ENCODE data around the gene DDX21. TPM values are rescaled to one million over a fixed set of nuclear protein-coding genes. Genes with fewer than 3 reads are reported as not detected.
"Not testable (repeated sequence)": the region's sequence is repeated elsewhere in the genome, so short reads cannot be mapped to it uniquely, and the experiment has no call there.

Gene DDX21
- total RNA-seq, 2 experiments from 2014 or later, result 63.8 to 65.1 TPM

DNA sequence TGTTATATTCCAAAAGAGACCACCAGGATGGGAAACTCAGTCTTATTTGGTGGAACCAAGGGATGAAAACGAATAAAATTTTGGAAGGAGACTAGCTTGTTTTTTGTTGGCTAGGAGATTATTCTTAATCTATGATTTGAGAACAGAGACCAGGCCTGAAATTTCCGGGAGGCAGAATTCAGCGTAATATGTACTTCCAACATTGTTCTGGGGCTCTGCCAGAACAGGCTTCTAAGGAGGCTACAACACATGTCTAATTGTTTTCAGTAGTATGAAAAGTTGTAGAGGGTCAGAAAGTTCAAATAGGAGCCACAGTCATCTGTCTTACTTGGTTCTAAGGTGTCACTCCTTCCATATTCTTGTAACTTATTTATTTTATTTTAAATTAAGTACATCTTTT lies 1.7 kb downstream of the DDX21 start:
- Mint-ChIP-seq H3K9me3 (no peaks in the 10 kb centered on the region), H3K27me3 (no peaks in the 10 kb centered on the region), H3K4me3 (peak overlapping the region; percentile 94), H3K27ac (peak overlapping the region; percentile 97), H3K4me1 (peaks cover 34% of the 10 kb centered on the region), H3K36me3 (peaks cover 24% of the 10 kb centered on the region)
- POLR2A ChIA-PET, result no interaction called here
- ATAC-seq (ENCODE audit: low read depth) (no peak), DNase-seq (no peak)

DNA sequence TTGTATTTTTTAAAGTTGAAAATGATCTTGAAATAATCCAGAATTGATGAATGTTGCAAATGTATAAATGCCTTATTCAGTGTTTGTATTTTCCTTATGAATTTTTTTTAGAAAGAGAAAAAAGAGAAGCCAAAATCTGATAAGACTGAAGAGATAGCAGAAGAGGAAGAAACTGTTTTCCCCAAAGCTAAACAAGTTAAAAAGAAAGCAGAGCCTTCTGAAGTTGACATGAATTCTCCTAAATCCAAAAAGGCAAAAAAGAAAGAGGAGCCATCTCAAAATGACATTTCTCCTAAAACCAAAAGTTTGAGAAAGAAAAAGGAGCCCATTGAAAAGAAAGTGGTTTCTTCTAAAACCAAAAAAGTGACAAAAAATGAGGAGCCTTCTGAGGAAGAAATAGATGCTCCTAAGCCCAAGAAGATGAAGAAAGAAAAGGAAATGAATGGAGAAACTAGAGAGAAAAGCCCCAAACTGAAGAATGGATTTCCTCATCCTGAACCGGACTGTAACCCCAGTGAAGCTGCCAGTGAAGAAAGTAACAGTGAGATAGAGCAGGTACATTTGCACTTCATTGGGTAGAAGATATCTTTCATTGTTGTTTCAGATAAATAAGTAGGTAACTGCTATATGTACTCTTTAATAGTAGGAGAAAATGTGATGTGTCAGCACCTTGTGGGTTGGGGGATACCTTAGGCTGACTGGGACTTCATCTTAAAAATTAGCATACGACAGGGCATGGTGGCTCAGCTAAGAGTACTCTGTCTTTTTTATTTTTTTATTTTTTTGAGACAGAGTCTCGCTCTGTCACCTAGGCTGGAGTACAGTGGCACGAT lies 3.9 kb downstream of the DDX21 start:
- H3K36me3 Mint-ChIP-seq, result peaks cover 34% of the 10 kb centered on the region
- peaks cover 32% of the 10 kb centered on the region for H3K4me1 Mint-ChIP-seq
- H3K27ac Mint-ChIP-seq, result peak overlapping the region; percentile 78
- POLR2A ChIA-PET, result interaction anchor here (0.7 kb wide), 1 partner anchor 900 kb away, joined by 3 read pairs; no protein-coding TSS in a partner anchor
- no peaks in the 10 kb centered on the region for H3K27me3 Mint-ChIP-seq
- H3K4me3 Mint-ChIP-seq, result no peak overlapping the region
- H3K9me3 Mint-ChIP-seq, result no peaks in the 10 kb centered on the region
- DNase-seq (no peak), ATAC-seq (ENCODE audit: low read depth) (no peak)

DNA sequence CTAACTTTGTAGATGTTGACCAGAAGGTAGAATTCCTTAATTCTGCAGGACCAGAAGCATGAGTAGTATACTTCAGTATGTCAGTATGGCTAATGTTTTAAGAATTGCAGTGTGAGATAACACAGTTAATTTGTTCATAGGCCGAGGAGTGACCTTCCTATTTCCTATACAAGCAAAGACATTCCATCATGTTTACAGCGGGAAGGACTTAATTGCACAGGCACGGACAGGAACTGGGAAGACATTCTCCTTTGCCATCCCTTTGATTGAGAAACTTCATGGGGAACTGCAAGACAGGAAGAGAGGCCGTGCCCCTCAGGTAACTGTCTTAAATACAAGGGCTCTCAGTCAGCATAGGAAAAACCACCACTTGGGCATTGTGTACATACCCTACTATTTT lies 7.2 kb downstream of the DDX21 start:
- H3K27ac Mint-ChIP-seq, result no peak overlapping the region

DNA sequence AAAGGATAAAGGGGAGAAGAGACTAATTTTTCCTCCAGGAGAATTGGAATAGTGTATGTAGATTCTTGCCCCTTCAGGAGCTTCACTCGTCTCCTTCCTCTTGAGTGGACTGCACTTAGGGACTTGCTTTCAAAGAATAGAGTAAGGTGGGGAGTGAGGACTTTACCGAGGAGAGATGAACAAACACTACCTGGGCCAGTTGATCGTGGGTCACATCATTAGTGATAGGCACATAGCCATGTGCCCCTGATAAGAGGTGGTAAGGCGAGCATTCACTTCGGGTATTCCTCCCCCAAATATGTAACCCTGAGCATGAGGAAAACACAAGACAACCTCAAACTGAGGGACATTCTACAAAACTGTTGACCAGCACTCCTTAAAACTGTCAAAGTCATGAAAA lies 18.0 kb downstream of the DDX21 start:
- H3K4me1 Mint-ChIP-seq, result peaks cover 19% of the 10 kb centered on the region
- POLR2A ChIA-PET, result no interaction called here
- H3K36me3 Mint-ChIP-seq, result peaks cover 29% of the 10 kb centered on the region
- H3K4me3 Mint-ChIP-seq, result no peak overlapping the region
- no peak overlapping the region for H3K27ac Mint-ChIP-seq
- DNase-seq (no peak), ATAC-seq (ENCODE audit: low read depth) (no peak)
- no peaks in the 10 kb centered on the region for H3K27me3 Mint-ChIP-seq
- H3K9me3 Mint-ChIP-seq, result no peaks in the 10 kb centered on the region

More for the DNA sequence above, 7.2 kb downstream of the DDX21 start:
- Mint-ChIP-seq H3K4me3 (no peak overlapping the region), H3K4me1 (peaks cover 23% of the 10 kb centered on the region), H3K36me3 (peaks cover 50% of the 10 kb centered on the region), H3K27me3 (no peaks in the 10 kb centered on the region), H3K9me3 (no peaks in the 10 kb centered on the region)
- no peak for DNase-seq
- ATAC-seq (ENCODE audit: low read depth), result no peak
- POLR2A ChIA-PET, result no interaction called here

DNA sequence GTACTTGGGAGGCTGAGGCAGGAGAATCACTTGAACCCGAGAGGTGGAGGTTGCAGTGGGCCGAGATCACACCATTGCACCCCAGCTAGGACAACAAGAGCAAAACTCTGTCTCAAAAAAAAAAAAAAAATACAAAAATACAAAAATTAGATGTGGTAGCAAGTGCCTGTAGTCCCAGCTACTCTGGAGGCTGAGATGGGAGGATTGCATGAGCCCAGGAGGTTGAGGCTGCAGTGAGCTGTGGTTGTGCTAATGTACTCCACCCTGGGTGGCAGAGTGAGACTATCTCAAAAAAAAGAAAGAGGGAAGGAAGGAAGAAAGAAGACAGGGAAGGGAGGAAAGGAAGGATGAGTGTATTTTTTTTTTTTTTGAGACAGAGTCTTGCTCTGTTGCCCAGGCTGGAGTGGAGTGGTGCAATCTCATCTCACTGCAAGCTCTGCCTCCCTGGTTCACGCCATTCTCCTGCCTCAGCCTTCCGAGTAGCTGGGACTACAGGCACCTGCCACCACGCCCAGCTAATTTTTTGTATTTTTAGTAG lies 20.0 kb downstream of the DDX21 start:
- POLR2A ChIA-PET; H3K9me3 Mint-ChIP-seq; ATAC-seq (ENCODE audit: low read depth); H3K27me3 Mint-ChIP-seq; H3K27ac Mint-ChIP-seq; H3K4me3 Mint-ChIP-seq; DNase-seq: not testable (repeated sequence)
- Mint-ChIP-seq H3K4me1 (peaks cover 11% of the 10 kb centered on the region), H3K36me3 (peaks cover 31% of the 10 kb centered on the region)

DNA sequence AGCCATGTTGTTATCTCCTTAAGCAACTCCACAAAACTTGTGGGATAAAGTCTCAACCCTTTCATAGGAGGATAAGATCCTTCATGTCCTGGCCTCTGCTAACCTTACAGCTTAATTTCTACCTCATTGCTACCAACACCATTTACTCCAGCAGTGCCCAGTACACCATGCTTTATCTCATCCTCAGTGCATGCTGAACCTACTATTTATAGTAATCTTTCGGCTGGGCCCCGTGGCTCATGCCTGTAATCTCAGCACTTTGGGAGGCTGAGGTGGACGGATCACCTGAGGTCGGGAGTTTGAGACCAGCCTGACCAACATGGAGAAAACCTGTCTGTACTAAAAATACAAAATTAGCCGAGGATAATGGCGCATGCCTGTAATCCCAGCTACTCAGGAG lies 23.8 kb downstream of the DDX21 start:
- DNase-seq; H3K4me3 Mint-ChIP-seq; ATAC-seq (ENCODE audit: low read depth); H3K27ac Mint-ChIP-seq; POLR2A ChIA-PET; H3K27me3 Mint-ChIP-seq; H3K9me3 Mint-ChIP-seq: not testable (repeated sequence)
- Mint-ChIP-seq H3K36me3 (peaks cover 30% of the 10 kb centered on the region), H3K4me1 (peaks cover 11% of the 10 kb centered on the region)

DNA sequence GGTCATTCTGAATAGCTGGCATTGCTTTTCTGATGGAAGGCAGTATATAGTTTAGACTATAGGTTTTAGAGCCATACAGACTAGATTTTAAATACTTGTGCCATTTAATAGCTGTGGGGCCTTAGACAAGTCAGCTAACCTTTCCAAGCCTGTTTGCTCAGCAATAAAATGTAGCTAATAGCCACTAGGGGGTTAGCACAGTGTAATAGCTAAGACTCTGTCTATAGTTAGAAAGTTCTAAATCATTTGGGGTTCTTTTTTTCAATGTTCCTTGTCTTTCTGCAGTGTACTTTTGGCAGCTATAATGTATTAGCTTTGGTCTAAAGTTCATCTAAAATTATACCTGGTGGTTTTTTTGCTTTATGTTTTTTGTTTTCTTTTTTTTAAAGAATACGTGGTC lies 25.1 kb downstream of the DDX21 start:
- Mint-ChIP-seq H3K4me1 (peaks cover 11% of the 10 kb centered on the region), H3K36me3 (peaks cover 27% of the 10 kb centered on the region), H3K27ac (no peak overlapping the region), H3K9me3 (no peaks in the 10 kb centered on the region), H3K27me3 (no peaks in the 10 kb centered on the region), H3K4me3 (no peak overlapping the region)
- ATAC-seq (ENCODE audit: low read depth) (no peak), DNase-seq (no peak)
- POLR2A ChIA-PET, result no interaction called here

DNA sequence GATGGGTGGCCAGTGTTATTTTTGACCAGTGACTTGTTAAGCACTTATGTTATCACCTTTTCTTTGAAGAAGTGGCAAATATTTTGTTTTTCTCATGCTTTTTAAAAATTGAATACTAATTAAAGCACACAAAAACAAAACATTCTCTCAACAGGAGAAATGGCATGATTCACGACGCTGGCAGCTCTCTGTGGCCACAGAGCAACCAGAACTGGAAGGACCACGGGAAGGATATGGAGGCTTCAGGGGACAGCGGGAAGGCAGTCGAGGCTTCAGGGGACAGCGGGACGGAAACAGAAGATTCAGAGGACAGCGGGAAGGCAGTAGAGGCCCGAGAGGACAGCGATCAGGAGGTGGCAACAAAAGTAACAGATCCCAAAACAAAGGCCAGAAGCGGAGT lies 26.4 kb downstream of the DDX21 start:
- Mint-ChIP-seq H3K4me1 (peaks cover 11% of the 10 kb centered on the region), H3K27me3 (no peaks in the 10 kb centered on the region), H3K36me3 (peaks cover 25% of the 10 kb centered on the region), H3K27ac (no peak overlapping the region), H3K9me3 (no peaks in the 10 kb centered on the region), H3K4me3 (no peak overlapping the region)
- ATAC-seq (ENCODE audit: low read depth) (no peak), DNase-seq (no peak)
- POLR2A ChIA-PET, result no interaction called here

DNA sequence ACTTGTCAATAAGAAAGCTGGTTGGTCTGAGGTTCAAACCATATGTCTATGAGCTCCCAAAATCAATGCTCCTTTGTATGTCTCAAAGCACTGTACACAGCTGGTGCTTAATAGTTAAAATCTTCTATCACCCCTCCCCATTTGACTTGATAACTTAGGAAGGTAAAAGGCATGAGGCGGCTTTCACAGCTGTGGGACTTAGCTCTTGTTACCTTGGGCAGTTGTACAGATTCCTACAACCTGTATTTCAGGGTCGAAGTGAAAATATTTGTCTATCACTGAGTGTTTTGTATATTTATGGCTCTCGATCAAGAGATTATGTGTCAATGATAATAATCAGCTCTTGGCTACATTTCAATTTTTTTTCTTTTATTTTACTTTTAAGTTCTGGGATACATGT lies 31.6 kb downstream of the DDX21 start:
- Mint-ChIP-seq H3K4me1 (peaks cover 21% of the 10 kb centered on the region), H3K4me3 (peak overlapping the region; percentile 95), H3K27ac (no peak overlapping the region), H3K9me3 (no peaks in the 10 kb centered on the region), H3K27me3 (no peaks in the 10 kb centered on the region), H3K36me3 (peaks cover 14% of the 10 kb centered on the region)
- ATAC-seq (ENCODE audit: low read depth) (no peak), DNase-seq (no peak)
- POLR2A ChIA-PET, result interaction anchor here (0.5 to 1.5 kb wide), 3 partner anchors 17 to 520 kb away, joined by 3 to 7 read pairs (median 7); partner anchors contain the start of gene DDX21

DNA sequence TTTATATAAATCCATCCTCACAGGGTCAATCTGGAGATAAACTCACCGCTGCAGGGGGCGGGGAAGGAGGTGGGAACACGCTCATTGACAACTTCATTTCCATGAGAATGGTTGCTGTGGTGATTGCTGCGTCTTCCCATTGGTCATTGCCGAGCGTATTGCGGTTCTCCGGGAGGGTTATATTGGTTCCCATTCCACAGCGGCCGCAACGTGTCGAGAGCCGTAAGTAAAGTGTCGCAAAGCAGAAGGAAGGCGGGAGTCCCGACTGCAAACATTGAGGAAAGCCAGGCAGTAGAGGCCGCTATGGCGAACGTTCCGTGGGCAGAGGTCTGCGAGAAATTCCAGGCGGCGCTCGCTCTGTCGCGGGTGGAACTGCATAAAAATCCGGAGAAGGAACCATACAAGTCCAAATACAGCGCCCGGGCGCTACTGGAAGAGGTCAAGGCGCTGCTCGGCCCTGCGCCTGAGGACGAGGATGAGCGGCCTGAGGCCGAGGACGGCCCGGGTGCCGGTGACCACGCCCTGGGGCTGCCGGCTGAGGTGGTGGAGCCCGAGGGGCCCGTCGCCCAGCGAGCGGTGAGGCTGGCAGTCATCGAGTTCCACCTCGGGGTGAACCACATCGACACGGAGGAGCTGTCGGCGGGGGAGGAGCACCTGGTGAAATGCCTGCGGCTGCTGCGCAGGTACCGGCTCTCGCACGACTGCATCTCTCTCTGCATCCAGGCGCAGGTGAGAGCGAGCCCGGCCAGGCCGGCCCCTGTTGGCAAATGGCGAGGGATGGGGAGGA lies 32.8 kb downstream of the DDX21 start, which contains the start of gene KIFBP:
KIFBP (plus strand) TSS at position 274 of the 787 bp plus-strand sequence; CDS start at position 304, 30 bp downstream.
- Mint-ChIP-seq H3K27ac (peak within 1 kb of the TSS; percentile 87), H3K9me3 (no peaks in the 10 kb centered on the region), H3K4me3 (peak within 1 kb of the TSS; percentile 95), H3K27me3 (no peaks in the 10 kb centered on the region), H3K36me3 (peaks cover 16% of the 10 kb centered on the region), H3K4me1 (peaks cover 27% of the 10 kb centered on the region)
- peak; percentile 80 for DNase-seq
- peak; percentile 87 for ATAC-seq (ENCODE audit: low read depth)
- POLR2A ChIA-PET, result interaction anchor here (1.1 to 1.5 kb wide), 3 partner anchors 18 to 33 kb away, joined by 5 to 7 read pairs (median 7); partner anchors contain the start of gene DDX21

DNA sequence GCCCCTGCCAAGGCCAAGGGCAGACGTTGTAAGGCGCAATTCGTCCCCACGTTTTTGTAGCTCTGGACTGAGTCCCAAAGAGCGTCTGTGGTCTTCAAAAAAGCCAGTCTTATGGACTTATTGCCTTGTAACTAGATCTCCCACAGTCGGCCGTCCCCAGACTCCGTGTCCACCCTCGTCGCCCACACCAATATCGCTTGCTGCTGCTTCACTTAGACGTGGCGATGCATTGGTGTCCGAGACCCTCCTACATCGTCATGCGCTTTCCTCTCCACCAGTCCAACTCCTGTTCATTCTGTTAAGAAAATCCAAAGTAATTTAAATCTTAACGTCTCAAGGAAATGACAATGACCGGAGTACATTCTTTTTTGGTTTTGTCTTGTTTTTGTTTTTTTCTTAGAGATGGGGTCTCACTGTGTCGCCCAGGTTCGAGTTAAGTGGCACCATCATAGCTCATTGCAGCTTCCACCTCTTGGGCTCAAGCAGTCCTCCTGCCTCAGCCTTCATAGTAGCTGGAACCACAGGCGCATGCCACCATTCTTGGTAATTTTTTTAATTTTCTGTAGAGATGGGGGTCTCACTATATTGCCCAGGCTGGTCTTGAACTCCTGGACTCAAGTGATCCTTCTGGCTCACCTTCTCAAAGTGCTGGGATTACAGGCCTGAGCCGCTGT lies 33.5 kb downstream of the DDX21 start:
- H3K4me3 Mint-ChIP-seq, result peak overlapping the region; percentile 95
- H3K4me1 Mint-ChIP-seq, result peaks cover 27% of the 10 kb centered on the region

DNA sequence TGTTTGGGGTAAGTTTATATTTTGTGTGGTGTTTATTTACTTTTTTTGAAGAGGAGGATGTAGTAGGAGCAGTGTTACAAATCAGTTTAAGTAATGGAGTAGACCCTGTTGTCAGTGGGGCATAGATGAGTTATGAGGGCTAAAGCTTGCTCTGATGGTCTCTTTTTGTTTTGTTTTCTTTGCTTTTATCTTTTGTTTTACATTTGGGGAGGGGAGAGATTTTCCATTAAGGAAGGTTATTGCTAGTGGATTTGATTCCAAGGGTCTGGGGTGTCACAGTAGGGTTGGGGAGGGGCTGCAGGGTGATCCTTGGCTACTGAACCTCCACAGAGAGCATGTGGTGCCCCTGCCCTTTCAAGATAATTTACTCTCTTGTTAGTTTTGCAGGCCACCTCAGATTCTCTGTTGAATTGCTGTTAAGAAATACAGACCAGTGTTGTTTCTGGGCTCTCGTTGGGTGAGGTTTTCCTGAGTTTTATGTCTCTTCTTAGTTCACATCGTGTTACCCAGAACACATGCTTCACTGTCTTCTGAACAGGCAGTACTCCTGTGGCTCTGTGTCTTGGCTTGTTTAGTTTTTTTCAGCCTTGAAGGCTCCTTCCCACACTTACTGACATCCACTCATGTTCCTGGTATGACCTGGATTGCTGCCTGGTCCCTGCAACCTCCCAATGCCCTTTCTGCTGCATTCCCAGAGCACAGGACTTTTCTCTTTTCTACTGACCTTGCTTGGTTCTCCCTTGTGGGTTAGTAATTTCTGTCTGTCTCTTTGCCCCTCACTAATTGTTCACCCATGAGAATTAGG lies 36.9 kb downstream of the DDX21 start:
- peaks cover 37% of the 10 kb centered on the region for H3K4me1 Mint-ChIP-seq
- ATAC-seq (ENCODE audit: low read depth), result no peak
- H3K27me3 Mint-ChIP-seq, result no peaks in the 10 kb centered on the region
- peak overlapping the region; percentile 2 for H3K27ac Mint-ChIP-seq
- no peak for DNase-seq
- POLR2A ChIA-PET, result interaction anchor here (0.8 kb wide), 1 partner anchor 22 kb away, joined by 3 read pairs; no protein-coding TSS in a partner anchor
- H3K4me3 Mint-ChIP-seq, result no peak overlapping the region
- H3K9me3 Mint-ChIP-seq, result no peaks in the 10 kb centered on the region
- H3K36me3 Mint-ChIP-seq, result peaks cover 10% of the 10 kb centered on the region

More for the DNA sequence above, 33.5 kb downstream of the DDX21 start:
- Mint-ChIP-seq H3K27ac (peak overlapping the region; percentile 87), H3K27me3 (no peaks in the 10 kb centered on the region), H3K36me3 (peaks cover 12% of the 10 kb centered on the region), H3K9me3 (no peaks in the 10 kb centered on the region)
- POLR2A ChIA-PET, result interaction anchor here (1.2 kb wide), 1 partner anchor 34 kb away, joined by 5 read pairs; the partner anchor contains the start of gene DDX21
- ATAC-seq (ENCODE audit: low read depth) (no peak), DNase-seq (no peak)

All from activated naive CD8-positive, alpha-beta T cell treated with anti-CD3 and anti-CD28 coated beads, Interleukin-2, amount 10 ng/mL, durations not matched to agents 7 days and 5 days (primary cell).